IPS DF 19.7 (cell line): ENCODE results near the gene ZNRF3.
"Not testable (repeated sequence)": the region's sequence is repeated elsewhere in the genome, so short reads cannot be mapped to it uniquely, and the experiment has no call there.

ENCODE experiments used
- DNase-seq: peaks from one replicate; pipeline ENCODE4 v3.0.0-alpha.2; 2013; ENCODE audit warnings: low read depth, low spot score

The ZNRF3 gene

GRCh38 chr22:29065468-29066190 lies 182.3 kb downstream of the ZNRF3 start:
- DNase-seq = no peak

GRCh38 chr22:29069463-29069862 lies 186.1 kb downstream of the ZNRF3 start:
- DNase-seq = no peak

GRCh38 chr22:29070490-29070889 lies 187.1 kb downstream of the ZNRF3 start:
- no peak for DNase-seq

GRCh38 chr22:29071261-29072045 lies 188.1 kb downstream of the ZNRF3 start:
- no peak for DNase-seq

GRCh38 chr22:29072193-29072978 lies 189.0 kb downstream of the ZNRF3 start:
- peak; percentile 68 for DNase-seq

GRCh38 chr22:29072979-29073617 lies 189.7 kb downstream of the ZNRF3 start, which contains the start of gene KREMEN1:
Gene KREMEN1, plus strand, starts transcription at chr22:29073035. Its CDS starts 96 bp downstream, at chr22:29073131.
- no peak for DNase-seq

- DNase-seq = no peak
Measured at GRCh38 chr22:29073618-29074275, 190.4 kb downstream of the ZNRF3 start.

- no peak for DNase-seq
Measured at GRCh38 chr22:29074276-29074772, 191.0 kb downstream of the ZNRF3 start.

- no peak for DNase-seq
Measured at GRCh38 chr22:29078036-29078868, 194.9 kb downstream of the ZNRF3 start.

- DNase-seq = no peak
Measured at GRCh38 chr22:29078869-29079207, 195.5 kb downstream of the ZNRF3 start.

- no peak for DNase-seq
Measured at GRCh38 chr22:29079218-29079901, 196.0 kb downstream of the ZNRF3 start.

GRCh38 chr22:29080106-29080975 lies 197.0 kb downstream of the ZNRF3 start:
- DNase-seq = no peak

GRCh38 chr22:29081517-29082236 lies 198.3 kb downstream of the ZNRF3 start:
- no peak for DNase-seq

- DNase-seq = no peak
Measured at GRCh38 chr22:29082826-29083545, 199.6 kb downstream of the ZNRF3 start.

- not testable (repeated sequence) for DNase-seq
Measured at GRCh38 chr22:29083576-29083932, 200.2 kb downstream of the ZNRF3 start.

- DNase-seq = no peak
Measured at GRCh38 chr22:29083933-29084591, 200.7 kb downstream of the ZNRF3 start.

- DNase-seq = no peak
Measured at GRCh38 chr22:29087012-29087411, 203.6 kb downstream of the ZNRF3 start.
